Tibial nerve (tissue), 4 donors: ENCODE results near the gene NTRK3. TPM values are rescaled to one million over a fixed set of nuclear protein-coding genes. Genes with fewer than 3 reads are reported as not detected.

Experiments
- DNase-seq, 2 donors: peaks; one replicate each; pipeline ENCODE4 v3.0.0-alpha.2; 2019; ENCODE audit warnings: low spot score in 2 of 2
- H3K27ac ChIP-seq, 4 donors: fragments of 200-600 bp; sonication (generic) in 3 of 4; one replicate each; pipeline ENCODE4 v1.5.1; 2017 to 2019; ENCODE audit warnings: mild to moderate bottlenecking in 1 of 4
- H3K27me3 ChIP-seq, 2 donors: fragments of 200-600 bp; sonication (generic) in 1 of 2; one replicate each; pipeline versions ENCODE4 v1.5.1 to v1.6.0; 2017 to 2019
- H3K36me3 ChIP-seq, 3 donors: fragments of 200-600 bp; sonication (generic); one replicate each; pipeline ENCODE4 v1.5.1; 2018 to 2019
- H3K4me1 ChIP-seq, 4 donors: fragments of 200-600 bp; sonication (generic) in 3 of 4; one replicate each; pipeline ENCODE4 v1.5.1; 2017 to 2019
- H3K4me3 ChIP-seq, 4 donors: fragments of 200-600 bp; sonication (generic) in 3 of 4; one replicate each; pipeline ENCODE4 v1.5.1; 2017 to 2019; ENCODE audit warnings: mild to moderate bottlenecking in 1 of 4, moderate library complexity in 1 of 4
- H3K9me3 ChIP-seq, 4 donors: fragments of 200-600 bp; sonication (generic) in 3 of 4; one replicate each; pipeline ENCODE4 v1.5.1; 2017 to 2019
- EP300 ChIP-seq, 2 donors: sonication (generic); formaldehyde crosslinking; IDR thresholded peaks; one replicate each; pipeline ENCODE4 v1.6.1; 2017; ENCODE audit warnings: antibody characterized with exemption in 2 of 2, mild to moderate bottlenecking in 1 of 2
- POLR2A ChIP-seq, 2 donors: fragments of 450-650 bp; IDR thresholded peaks; one replicate each; pipeline ENCODE4 v1.6.1; 2017; ENCODE audit warnings: antibody characterized with exemption in 2 of 2, mild to moderate bottlenecking in 2 of 2, moderate library complexity in 2 of 2
- WGBS, 2 donors: methylation state at CpG; one replicate each; pipeline ENCODE4 v1.1.5; 2018; 5-methylcytosine and 5-hydroxymethylcytosine counted together
- total RNA-seq, 4 donors: library from RNA; depleted of rRNA; stranded (reverse); fragments of >200 nt; gene quantifications; one replicate each; pipeline ENCODE4 v1.1.0, GENCODE V29; 2016
- TF ChIP-seq, protein P1 (sequence below), 5 experiments: fragments of 200-600 bp in 3 of 5; fragments of 450-650 bp in 2 of 5; sonication (generic) in 3 of 5; IDR thresholded peaks; one replicate each; pipeline ENCODE4 v1.5.1; 2016 to 2019; ENCODE audit warnings: antibody characterized with exemption in 5 of 5, mild to moderate bottlenecking in 3 of 5, moderate library complexity in 2 of 5

NTRK3 gene
- total RNA-seq, 4 donors from 2014 or later, result 53.4 to 85.9 (median 83.6) TPM

DNA sequence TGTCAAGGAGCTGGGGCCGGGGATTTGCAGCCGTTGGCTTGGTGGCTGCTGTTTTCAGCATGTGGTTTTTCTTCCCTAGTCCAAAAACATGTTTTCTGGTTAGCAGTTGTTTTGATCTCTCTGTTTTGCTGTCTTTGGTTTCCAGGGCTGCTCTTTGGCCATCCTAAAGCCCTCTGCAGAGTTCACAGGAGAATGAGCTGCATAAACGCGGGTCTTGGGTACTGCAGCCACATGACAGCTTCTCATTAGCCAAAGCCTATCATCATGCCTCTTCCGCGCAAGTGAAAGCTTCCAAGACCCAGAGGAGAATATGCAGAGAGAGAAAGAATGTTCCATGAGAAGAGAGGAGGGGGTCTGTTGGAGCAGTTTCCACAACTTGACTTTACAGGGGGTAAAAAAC is 138.5 kb downstream of the NTRK3 start:
- Histone ChIP-seq H3K36me3 (peaks cover 0 to 3% (median 0%) of the 10 kb centered on the region in 3 donors), H3K27ac (no peak overlapping the region), H3K9me3 (no peaks in the 10 kb centered on the region), H3K27me3 (no peaks in the 10 kb centered on the region), H3K4me1 (peaks cover 0 to 5% (median 0%) of the 10 kb centered on the region in 4 donors), H3K4me3 (no peak overlapping the region)
- 63% methylated on average over 6 of the region's 6 CpGs for WGBS, 2 donors
- DNase-seq, result no peak
- TF ChIP-seq POLR2A (IDR thresholded peaks at IDR 0.05) (no peak), EP300 (IDR thresholded peaks at IDR 0.05) (no peak)
- TF ChIP-seq, protein P1, sequence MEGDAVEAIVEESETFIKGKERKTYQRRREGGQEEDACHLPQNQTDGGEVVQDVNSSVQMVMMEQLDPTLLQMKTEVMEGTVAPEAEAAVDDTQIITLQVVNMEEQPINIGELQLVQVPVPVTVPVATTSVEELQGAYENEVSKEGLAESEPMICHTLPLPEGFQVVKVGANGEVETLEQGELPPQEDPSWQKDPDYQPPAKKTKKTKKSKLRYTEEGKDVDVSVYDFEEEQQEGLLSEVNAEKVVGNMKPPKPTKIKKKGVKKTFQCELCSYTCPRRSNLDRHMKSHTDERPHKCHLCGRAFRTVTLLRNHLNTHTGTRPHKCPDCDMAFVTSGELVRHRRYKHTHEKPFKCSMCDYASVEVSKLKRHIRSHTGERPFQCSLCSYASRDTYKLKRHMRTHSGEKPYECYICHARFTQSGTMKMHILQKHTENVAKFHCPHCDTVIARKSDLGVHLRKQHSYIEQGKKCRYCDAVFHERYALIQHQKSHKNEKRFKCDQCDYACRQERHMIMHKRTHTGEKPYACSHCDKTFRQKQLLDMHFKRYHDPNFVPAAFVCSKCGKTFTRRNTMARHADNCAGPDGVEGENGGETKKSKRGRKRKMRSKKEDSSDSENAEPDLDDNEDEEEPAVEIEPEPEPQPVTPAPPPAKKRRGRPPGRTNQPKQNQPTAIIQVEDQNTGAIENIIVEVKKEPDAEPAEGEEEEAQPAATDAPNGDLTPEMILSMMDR (IDR thresholded peaks at IDR 0.05), result no peak

- H3K9me3 ChIP-seq, result no peaks in the 10 kb centered on the region
- H3K4me1 ChIP-seq, result peaks cover 0 to 5% (median 0%) of the 10 kb centered on the region in 4 donors
- TF ChIP-seq, protein P1 (IDR thresholded peaks at IDR 0.05), result no peak
- TF ChIP-seq EP300 (IDR thresholded peaks at IDR 0.05), result no peak
- no peak for TF ChIP-seq POLR2A (IDR thresholded peaks at IDR 0.05)
- DNase-seq, result no peak
- no peaks in the 10 kb centered on the region for H3K27me3 ChIP-seq
- H3K27ac ChIP-seq, result no peak overlapping the region
- H3K36me3 ChIP-seq, result peaks cover 0 to 3% (median 0%) of the 10 kb centered on the region in 3 donors
- no peak overlapping the region for H3K4me3 ChIP-seq
- 43 to 51% methylated on average over 8 to 12 of the region's 12 CpGs for WGBS, 2 donors
Observed at GRCh38 chr15:88115486-88116152, 140.9 kb downstream of the NTRK3 start.

DNA sequence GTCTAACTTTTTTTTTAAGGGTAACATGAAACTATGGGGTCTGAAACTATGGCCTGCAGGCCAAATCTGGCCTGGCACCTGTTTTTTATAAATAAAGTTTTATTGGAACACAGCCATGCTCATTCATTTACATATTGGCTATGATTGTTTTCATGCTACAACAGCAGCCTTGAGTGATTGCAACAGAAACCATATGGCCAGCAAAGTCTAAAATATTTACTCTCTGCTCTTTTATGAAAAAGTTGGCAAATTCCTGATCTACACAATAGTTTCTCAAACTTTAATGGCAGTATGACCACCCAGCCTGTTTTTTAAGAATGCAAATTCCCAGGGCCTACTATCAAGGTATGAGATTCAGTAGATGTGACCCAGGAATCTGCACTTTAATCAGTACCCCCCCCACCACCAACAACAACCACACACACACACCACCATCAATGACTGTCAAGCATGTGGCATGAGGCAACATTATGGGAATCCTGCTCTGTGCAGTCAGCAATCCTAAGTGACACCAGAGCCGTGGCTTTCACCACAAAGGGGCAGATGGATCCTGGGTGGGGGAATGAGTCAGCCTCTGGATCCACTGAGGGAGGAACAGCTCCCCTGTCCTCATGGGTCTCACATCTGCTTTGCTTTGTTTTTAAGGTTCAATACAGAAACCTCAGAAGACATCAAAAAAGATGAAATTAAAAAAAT is 142.8 kb downstream of the NTRK3 start:
- H3K27ac ChIP-seq, result no peak overlapping the region
- no peaks in the 10 kb centered on the region for H3K9me3 ChIP-seq
- peaks cover 0 to 3% (median 0%) of the 10 kb centered on the region in 3 donors for H3K36me3 ChIP-seq
- DNase-seq, result no peak
- H3K27me3 ChIP-seq, result no peaks in the 10 kb centered on the region
- H3K4me3 ChIP-seq, result no peak overlapping the region
- H3K4me1 ChIP-seq, result peaks cover 0 to 5% (median 0%) of the 10 kb centered on the region in 4 donors
- WGBS, 2 donors, result 23 to 33% methylated on average over 1 of the region's 1 CpG
- TF ChIP-seq, protein P1 (IDR thresholded peaks at IDR 0.05), result no peak
- TF ChIP-seq EP300 (IDR thresholded peaks at IDR 0.05) (no peak), POLR2A (IDR thresholded peaks at IDR 0.05) (no peak)

DNA sequence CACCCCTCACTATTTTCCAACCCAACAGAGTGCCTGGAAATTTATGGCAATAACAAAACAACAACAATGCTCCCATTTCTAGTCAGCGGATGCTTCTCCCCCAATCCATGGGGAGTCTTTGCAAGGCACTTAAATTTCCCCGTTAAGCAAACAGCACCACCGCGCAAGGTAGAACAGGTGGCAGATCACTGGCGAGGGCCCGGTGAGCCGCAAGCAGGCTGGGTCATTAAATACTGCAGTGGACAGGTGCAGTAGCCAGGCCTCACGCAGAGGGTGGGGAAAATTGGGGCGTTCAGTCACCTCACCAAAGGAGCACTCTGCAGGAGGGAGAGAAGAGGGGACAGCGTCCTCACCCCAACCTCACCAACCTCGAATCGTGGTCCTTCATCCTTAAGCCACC is 147.5 kb downstream of the NTRK3 start:
- TF ChIP-seq POLR2A (IDR thresholded peaks at IDR 0.05), result no peak
- no peak overlapping the region for H3K4me3 ChIP-seq

DNA sequence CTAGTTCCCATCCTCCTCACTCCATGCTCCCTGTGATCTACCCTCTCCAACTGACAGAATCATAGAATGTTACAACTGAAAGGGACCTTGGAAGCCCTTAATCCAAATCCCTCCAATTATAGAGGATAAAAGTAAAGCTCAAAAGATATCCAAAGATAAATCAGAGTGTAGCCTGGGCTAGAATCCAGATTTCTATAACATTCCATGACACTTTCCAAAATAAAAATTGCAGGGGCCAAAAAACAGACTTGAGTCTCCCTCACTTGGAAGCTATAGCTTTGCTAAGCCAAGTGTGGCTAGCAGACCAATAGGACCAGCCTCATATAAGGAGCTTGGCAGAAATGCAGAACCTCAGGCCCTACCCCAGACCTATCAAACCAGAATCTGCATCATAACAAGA is 148.1 kb downstream of the NTRK3 start:
- Histone ChIP-seq H3K4me3 (no peak overlapping the region), H3K36me3 (no peaks in the 10 kb centered on the region), H3K9me3 (no peaks in the 10 kb centered on the region), H3K27me3 (no peaks in the 10 kb centered on the region), H3K27ac (no peak overlapping the region), H3K4me1 (no peaks in the 10 kb centered on the region)
- no peak for TF ChIP-seq POLR2A (IDR thresholded peaks at IDR 0.05)
- TF ChIP-seq EP300 (IDR thresholded peaks at IDR 0.05), result no peak
- TF ChIP-seq, protein P1 (IDR thresholded peaks at IDR 0.05), result no peak
- no peak for DNase-seq

More for the DNA sequence above, 147.5 kb downstream of the NTRK3 start:
- Histone ChIP-seq H3K27ac (no peak overlapping the region), H3K4me1 (no peaks in the 10 kb centered on the region), H3K9me3 (no peaks in the 10 kb centered on the region), H3K27me3 (no peaks in the 10 kb centered on the region), H3K36me3 (no peaks in the 10 kb centered on the region)
- 85 to 89% methylated on average over 12 of the region's 12 CpGs for WGBS, 2 donors
- no peak for DNase-seq
